ENCODE measurements around the gene PSMB7.

Gene PSMB7

GRCh38 chr9:124423591-124423990 lies 8.3 kb upstream of the PSMB7 start:
- Histone ChIP-seq H3K27me3 (ENCODE audit: control insufficient read depth, low read length) (0 out of 2 replicates have a peak, but pooled peaks cover 3% of the 10 kb centered on the region), H3K27ac (ENCODE audit: low read depth, low read length) (no peak overlapping the region), H3F3A (ENCODE audit: control insufficient read depth, insufficient read depth) (no peaks in the 10 kb centered on the region), H3K79me2 (ENCODE audit: control insufficient read depth, low read length) (no peaks in the 10 kb centered on the region), H3K4me3 (ENCODE audit: low read length) (no peak overlapping the region), H3K4me1 (ENCODE audit: control insufficient read depth, low read length) (peaks cover 7% of the 10 kb centered on the region; the same call in 1 of the 2 replicates), H3K4me2 (ENCODE audit: low read length) (no peak overlapping the region), H4K20me1 (ENCODE audit: control insufficient read depth, insufficient read depth, low read depth, low read length) (no peaks in the 10 kb centered on the region), H3K36me3 (ENCODE audit: control insufficient read depth, low read length) (no peaks in the 10 kb centered on the region), H3K9me3 (ENCODE audit: control insufficient read depth, insufficient read depth, low read length) (no peaks in the 10 kb centered on the region), H3K9me2 (replicated peaks; ENCODE audit: control insufficient read depth, low read length) (no peaks in the 10 kb centered on the region)
- TF ChIP-seq, protein P1, sequence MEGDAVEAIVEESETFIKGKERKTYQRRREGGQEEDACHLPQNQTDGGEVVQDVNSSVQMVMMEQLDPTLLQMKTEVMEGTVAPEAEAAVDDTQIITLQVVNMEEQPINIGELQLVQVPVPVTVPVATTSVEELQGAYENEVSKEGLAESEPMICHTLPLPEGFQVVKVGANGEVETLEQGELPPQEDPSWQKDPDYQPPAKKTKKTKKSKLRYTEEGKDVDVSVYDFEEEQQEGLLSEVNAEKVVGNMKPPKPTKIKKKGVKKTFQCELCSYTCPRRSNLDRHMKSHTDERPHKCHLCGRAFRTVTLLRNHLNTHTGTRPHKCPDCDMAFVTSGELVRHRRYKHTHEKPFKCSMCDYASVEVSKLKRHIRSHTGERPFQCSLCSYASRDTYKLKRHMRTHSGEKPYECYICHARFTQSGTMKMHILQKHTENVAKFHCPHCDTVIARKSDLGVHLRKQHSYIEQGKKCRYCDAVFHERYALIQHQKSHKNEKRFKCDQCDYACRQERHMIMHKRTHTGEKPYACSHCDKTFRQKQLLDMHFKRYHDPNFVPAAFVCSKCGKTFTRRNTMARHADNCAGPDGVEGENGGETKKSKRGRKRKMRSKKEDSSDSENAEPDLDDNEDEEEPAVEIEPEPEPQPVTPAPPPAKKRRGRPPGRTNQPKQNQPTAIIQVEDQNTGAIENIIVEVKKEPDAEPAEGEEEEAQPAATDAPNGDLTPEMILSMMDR (IDR thresholded peaks at IDR 0.05; ENCODE audit: low read depth, low read length, poor library complexity, severe bottlenecking), result no peak
- no peak for TF ChIP-seq EZH2phosphoT487 (IDR thresholded peaks at IDR 0.05; ENCODE audit: borderline replicate concordance, low read length)

DNA sequence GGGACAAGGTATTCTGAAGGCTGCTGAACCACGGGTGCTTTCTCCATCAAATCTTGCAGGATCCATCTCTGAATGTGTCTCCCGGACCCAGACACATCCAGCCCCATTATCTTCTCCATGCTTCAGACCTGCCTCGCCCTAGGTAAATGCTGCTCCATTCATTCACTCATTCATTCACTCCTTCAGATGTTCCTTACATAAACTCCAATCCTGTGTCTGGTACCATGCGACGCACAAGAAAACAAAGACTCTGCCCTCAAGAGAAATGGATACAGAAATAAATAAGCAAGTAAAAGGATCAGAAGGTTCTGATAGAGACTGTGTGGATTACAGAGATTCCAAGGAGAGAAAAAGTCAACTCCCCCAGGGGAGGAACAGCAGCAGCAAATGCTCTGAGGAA lies 7.9 kb upstream of the PSMB7 start:
- Histone ChIP-seq H3K4me2 (ENCODE audit: low read length) (no peak overlapping the region), H3K9me2 (replicated peaks; ENCODE audit: control insufficient read depth, low read length) (no peaks in the 10 kb centered on the region), H3K4me1 (ENCODE audit: control insufficient read depth, low read length) (peaks cover 7% of the 10 kb centered on the region; the same call in 1 of the 2 replicates), H3K4me3 (ENCODE audit: low read length) (no peak overlapping the region), H4K20me1 (ENCODE audit: control insufficient read depth, insufficient read depth, low read depth, low read length) (no peaks in the 10 kb centered on the region), H3K79me2 (ENCODE audit: control insufficient read depth, low read length) (no peaks in the 10 kb centered on the region), H3K36me3 (ENCODE audit: control insufficient read depth, low read length) (no peaks in the 10 kb centered on the region), H3F3A (ENCODE audit: control insufficient read depth, insufficient read depth) (no peaks in the 10 kb centered on the region), H3K27me3 (ENCODE audit: control insufficient read depth, low read length) (0 out of 2 replicates have a peak, but pooled peaks cover 3% of the 10 kb centered on the region), H3K9me3 (ENCODE audit: control insufficient read depth, insufficient read depth, low read length) (no peaks in the 10 kb centered on the region), H3K27ac (ENCODE audit: low read depth, low read length) (no peak overlapping the region)
- TF ChIP-seq, protein P1 (IDR thresholded peaks at IDR 0.05; ENCODE audit: low read depth, low read length, poor library complexity, severe bottlenecking), result no peak
- no peak for TF ChIP-seq EZH2phosphoT487 (IDR thresholded peaks at IDR 0.05; ENCODE audit: borderline replicate concordance, low read length)

DNA sequence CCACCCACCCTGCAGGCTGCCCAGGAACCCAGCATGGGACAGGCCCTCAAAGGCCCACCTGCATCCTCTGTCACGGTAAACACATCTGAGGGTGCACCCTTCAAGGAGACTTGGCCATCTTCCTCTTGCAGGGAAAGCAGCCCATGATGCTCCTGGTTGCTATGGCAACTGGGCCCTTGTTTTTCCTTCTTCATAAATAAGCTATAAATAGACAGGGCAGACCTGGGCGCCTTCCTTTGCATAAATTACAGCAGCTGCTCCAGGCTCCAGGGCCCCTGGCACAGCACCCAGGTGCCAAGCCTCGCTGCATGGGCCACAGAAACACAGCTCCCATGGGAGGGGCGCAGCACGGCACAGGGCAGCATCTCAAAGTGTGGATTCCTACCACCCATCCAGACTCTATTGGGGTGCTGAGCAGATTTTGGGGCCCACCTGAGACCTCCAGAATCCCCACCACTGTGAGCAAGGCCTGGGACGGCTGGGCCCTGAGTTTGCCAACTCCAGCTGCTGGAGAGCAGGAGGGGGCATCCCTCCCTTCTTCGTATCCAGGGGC lies 5.8 kb upstream of the PSMB7 start:
- no peaks in the 10 kb centered on the region for H3K79me2 ChIP-seq (ENCODE audit: control insufficient read depth, low read length)
- H3K9me2 ChIP-seq (replicated peaks; ENCODE audit: control insufficient read depth, low read length), result no peaks in the 10 kb centered on the region
- H3F3A ChIP-seq (ENCODE audit: control insufficient read depth, insufficient read depth), result no peaks in the 10 kb centered on the region
- H4K20me1 ChIP-seq (ENCODE audit: control insufficient read depth, insufficient read depth, low read depth, low read length), result no peaks in the 10 kb centered on the region
- peaks cover 7% of the 10 kb centered on the region; the same call in 1 of the 2 replicates for H3K4me1 ChIP-seq (ENCODE audit: control insufficient read depth, low read length)
- TF ChIP-seq, protein P1 (IDR thresholded peaks at IDR 0.05; ENCODE audit: low read depth, low read length, poor library complexity, severe bottlenecking), result no peak
- TF ChIP-seq EZH2phosphoT487 (IDR thresholded peaks at IDR 0.05; ENCODE audit: borderline replicate concordance, low read length), result no peak
- no peaks in the 10 kb centered on the region for H3K36me3 ChIP-seq (ENCODE audit: control insufficient read depth, low read length)
- no peak overlapping the region for H3K27ac ChIP-seq (ENCODE audit: low read depth, low read length)
- no peak overlapping the region for H3K4me3 ChIP-seq (ENCODE audit: low read length)
- H3K27me3 ChIP-seq (ENCODE audit: control insufficient read depth, low read length), result 0 out of 2 replicates have a peak, but pooled peaks cover 3% of the 10 kb centered on the region
- peaks cover under 1% of the 10 kb centered on the region; the same call in 1 of the 2 replicates for H3K9me3 ChIP-seq (ENCODE audit: control insufficient read depth, insufficient read depth, low read length)
- H3K4me2 ChIP-seq (ENCODE audit: low read length), result no peak overlapping the region

Measured in DOHH2 (cell line).